Measurements from ENCODE around the gene SEC31A. TPM values are rescaled to one million over a fixed set of nuclear protein-coding genes. Genes with fewer than 3 reads are reported as not detected.

The SEC31A gene
- total and polyA plus RNA-seq, 2 donors (not counting 1 experiment from before 2014, with no cell fraction given) = 52.7 to 134 TPM

- Mint-ChIP-seq H3K4me1 (peaks cover 20% of the 10 kb centered on the region), H3K27me3 (peaks cover 64% of the 10 kb centered on the region), H3K27ac (no peak overlapping the region), H3K4me3 (peak overlapping the region; percentile 84), H3K9me3 (ENCODE audit: insufficient read depth) (no peaks in the 10 kb centered on the region)
- 10% methylated on average over 40 of the region's 47 CpGs for WGBS (ENCODE audit: insufficient coverage)
- Histone ChIP-seq H3K4me1 (ENCODE audit: control insufficient read depth in 2 of 2, insufficient read depth in 2 of 2, low read length in 2 of 2) (peaks cover 13 to 20% of the 10 kb centered on the region in 2 donors), H3K4me2 (replicated peaks; ENCODE audit: low read depth, low read length, poor library complexity, severe bottlenecking) (peak overlapping the region; percentile 88), H3K79me2 (ENCODE audit: control insufficient read depth, insufficient read depth, low read length) (no peaks in the 10 kb centered on the region), H3K27ac (ENCODE audit: low read length in 2 of 2) (no peak overlapping the region), H3K9ac (ENCODE audit: low read length) (peak overlapping the region; percentile 23), H2AFZ (ENCODE audit: insufficient read depth, low read depth, low read length, poor library complexity, severe bottlenecking) (peak overlapping the region; percentile 72), H3K27me3 (replicated peaks in 1 of 4; ENCODE audit: control extremely low read depth in 1 of 4, control insufficient read depth in 3 of 4, insufficient read depth in 4 of 4, low read length in 3 of 4) (peaks cover 0 to 46% (median 17%) of the 10 kb centered on the region in 4 experiments), H3K36me3 (replicated peaks in 1 of 2; ENCODE audit: control extremely low read depth in 1 of 2, control insufficient read depth in 1 of 2, extremely low read depth in 1 of 2, insufficient read depth in 2 of 2, low read length in 1 of 2) (no peaks in the 10 kb centered on the region), H4K20me1 (ENCODE audit: control insufficient read depth, insufficient read depth, low read length, poor library complexity, severe bottlenecking) (no peaks in the 10 kb centered on the region), H3K4me3 (ENCODE audit: control extremely low read depth in 1 of 5, extremely low read depth in 1 of 5, insufficient read depth in 1 of 5, low read depth in 2 of 5, low read length in 4 of 5) (peak overlapping the region in 3 of 5 experiments; percentile 57 to 63 (median 60)), H3K9me3 (ENCODE audit: control extremely low read depth in 1 of 3, control insufficient read depth in 2 of 3, insufficient read depth in 1 of 3, low read length in 2 of 3) (peaks cover 0 to 3% (median 0%) of the 10 kb centered on the region in 3 donors)
- DNase-seq (peak; percentile 26), ATAC-seq (ENCODE audit: low read depth) (no peak)
- POLR2A ChIA-PET = no interaction called here
- intact Hi-C loops (cut with micrococcal nuclease) = no loop called here
- no peak for TF ChIP-seq CTCF (IDR thresholded peaks at IDR 0.05)
- TF ChIP-seq EZH2 (IDR thresholded peaks at IDR 0.05; ENCODE audit: borderline replicate concordance, insufficient read depth, low read depth, low read length, poor library complexity, severe bottlenecking) = no peak
- CTCF ChIA-PET = no interaction called here
Observed at GRCh38 chr4:82797405-82798111, 93.4 kb downstream of the SEC31A start.

GRCh38 chr4:82797040-82797404, 93.9 kb downstream of the SEC31A start:
- no peak overlapping the region for H2AFZ ChIP-seq (ENCODE audit: insufficient read depth, low read depth, low read length, poor library complexity, severe bottlenecking)
- no peaks in the 10 kb centered on the region for H3K36me3 ChIP-seq (replicated peaks in 1 of 2; ENCODE audit: control extremely low read depth in 1 of 2, control insufficient read depth in 1 of 2, extremely low read depth in 1 of 2, insufficient read depth in 2 of 2, low read length in 1 of 2)
- H3K27me3 ChIP-seq (replicated peaks in 1 of 4; ENCODE audit: control extremely low read depth in 1 of 4, control insufficient read depth in 3 of 4, insufficient read depth in 4 of 4, low read length in 3 of 4) = peaks cover 0 to 46% (median 17%) of the 10 kb centered on the region in 4 experiments
- H3K9ac ChIP-seq (ENCODE audit: low read length) = no peak overlapping the region
- ChIA-PET CTCF (no interaction called here), POLR2A (no interaction called here)
- peak; percentile 5 for DNase-seq
- Mint-ChIP-seq H3K27me3 (peaks cover 62% of the 10 kb centered on the region), H3K4me3 (peak overlapping the region; percentile 84), H3K4me1 (peaks cover 20% of the 10 kb centered on the region), H3K9me3 (ENCODE audit: insufficient read depth) (no peaks in the 10 kb centered on the region), H3K27ac (no peak overlapping the region)
- H3K79me2 ChIP-seq (ENCODE audit: control insufficient read depth, insufficient read depth, low read length) = no peaks in the 10 kb centered on the region
- 70% methylated on average over 5 of the region's 6 CpGs for WGBS (ENCODE audit: insufficient coverage)
- H4K20me1 ChIP-seq (ENCODE audit: control insufficient read depth, insufficient read depth, low read length, poor library complexity, severe bottlenecking) = no peaks in the 10 kb centered on the region
- peaks cover 13 to 20% of the 10 kb centered on the region in 2 donors for H3K4me1 ChIP-seq (ENCODE audit: control insufficient read depth in 2 of 2, insufficient read depth in 2 of 2, low read length in 2 of 2)
- peaks cover 0 to 3% (median 0%) of the 10 kb centered on the region in 3 donors for H3K9me3 ChIP-seq (ENCODE audit: control extremely low read depth in 1 of 3, control insufficient read depth in 2 of 3, insufficient read depth in 1 of 3, low read length in 2 of 3)
- no peak overlapping the region for H3K4me2 ChIP-seq (replicated peaks; ENCODE audit: low read depth, low read length, poor library complexity, severe bottlenecking)
- TF ChIP-seq CTCF (IDR thresholded peaks at IDR 0.05) (no peak), EZH2 (IDR thresholded peaks at IDR 0.05; ENCODE audit: borderline replicate concordance, insufficient read depth, low read depth, low read length, poor library complexity, severe bottlenecking) (no peak)
- intact Hi-C loops (cut with micrococcal nuclease) = no loop called here
- H3K4me3 ChIP-seq (ENCODE audit: control extremely low read depth in 1 of 5, extremely low read depth in 1 of 5, insufficient read depth in 1 of 5, low read depth in 2 of 5, low read length in 4 of 5) = no peak overlapping the region
- ATAC-seq (ENCODE audit: low read depth) = no peak
- no peak overlapping the region for H3K27ac ChIP-seq (ENCODE audit: low read length in 2 of 2)

All from B cell (primary cell).